HUDEP-2 (cell line): ENCODE measurements around the gene PRDM16.

Source experiments
- DNase-seq, 76 experiments: peaks; one replicate each; lab custom pipeline; 2025; ENCODE audit not compliant: unreplicated experiment in 76 of 76; lab: John Stamatoyannopoulos, UW

PRDM16 gene

DNA sequence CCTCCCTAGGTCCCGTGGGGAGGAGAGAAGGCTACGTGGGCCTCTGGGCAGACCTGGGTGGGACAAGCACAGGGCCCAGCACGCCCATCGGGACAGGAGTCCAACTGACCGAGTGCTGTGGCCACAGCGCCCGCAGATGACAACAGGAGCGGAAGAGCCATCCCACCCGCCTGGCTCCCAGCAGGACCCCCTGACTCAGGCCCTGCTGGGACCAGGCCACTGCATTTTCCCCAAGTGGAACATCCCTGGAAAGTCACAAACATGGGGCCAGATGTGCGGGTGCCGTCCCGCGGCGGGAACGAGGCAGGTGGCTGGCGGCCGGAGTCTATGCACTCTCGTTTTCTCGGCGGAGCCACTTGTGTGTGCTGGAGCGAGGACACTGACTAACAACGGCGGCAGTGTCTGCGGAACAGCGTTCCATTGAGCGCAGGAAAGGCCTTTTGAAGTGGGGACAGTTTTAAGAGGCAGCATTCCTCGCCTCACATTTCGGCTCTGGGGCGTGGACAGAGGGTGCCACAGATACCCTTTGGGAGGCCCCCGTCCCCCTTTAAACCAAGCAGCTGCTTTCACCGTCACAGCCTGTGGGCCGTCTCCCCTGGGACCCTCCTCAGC is 291.7 kb downstream of the PRDM16 start:
- no peak for DNase-seq

- DNase-seq, result no peak
Measured at GRCh38 chr1:3363023-3363422, 294.0 kb downstream of the PRDM16 start.

DNA sequence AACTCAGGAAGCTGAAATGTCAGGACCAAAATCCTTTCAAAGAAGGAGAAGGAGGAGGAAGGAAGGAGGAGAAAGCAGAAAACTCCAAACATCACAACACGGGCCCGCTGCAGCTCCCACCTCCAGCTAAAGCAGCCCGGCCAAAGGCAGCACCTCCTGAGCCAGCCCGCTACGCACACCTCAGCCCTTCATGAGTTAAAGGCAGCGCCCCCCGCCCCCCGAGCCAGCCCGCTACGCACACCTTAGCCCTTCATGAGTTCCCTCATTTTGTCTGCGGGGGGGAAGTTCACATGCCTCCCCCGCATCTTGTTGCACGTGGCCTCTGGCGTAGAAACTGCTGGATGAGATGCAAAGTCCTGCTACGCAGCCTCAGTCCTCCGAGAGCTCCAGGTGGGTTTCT is 294.8 kb downstream of the PRDM16 start:
- DNase-seq, result no peak

- DNase-seq, result no peak
Measured at GRCh38 chr1:3364551-3364950, 295.5 kb downstream of the PRDM16 start.

- DNase-seq, result no peak
Measured at GRCh38 chr1:3364983-3365382, 296.0 kb downstream of the PRDM16 start.

- DNase-seq, result no peak
Measured at GRCh38 chr1:3365523-3366125, 296.6 kb downstream of the PRDM16 start.

GRCh38 chr1:3366126-3367051 is 297.4 kb downstream of the PRDM16 start:
- no peak for DNase-seq

GRCh38 chr1:3367376-3367775 is 298.4 kb downstream of the PRDM16 start:
- DNase-seq, result no peak

DNA sequence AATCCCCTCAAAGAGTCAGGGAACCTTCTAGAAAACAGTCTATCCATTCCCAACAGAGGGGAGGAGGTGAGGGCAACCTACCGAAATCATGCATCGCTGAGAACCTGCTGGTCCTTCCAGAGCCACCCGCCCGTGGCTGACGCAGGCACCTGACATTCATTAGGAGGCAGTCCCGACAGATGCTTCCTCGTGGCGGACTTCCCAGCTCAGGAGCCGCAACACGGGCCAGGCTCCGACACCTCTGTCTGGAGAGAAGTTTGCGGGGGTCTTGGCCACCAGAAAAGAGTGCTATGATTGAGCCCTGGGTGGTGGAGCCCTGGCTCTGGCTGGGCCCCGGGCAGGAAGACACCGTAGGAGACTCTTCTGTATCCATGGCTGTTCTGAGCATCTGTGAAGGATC is 299.1 kb downstream of the PRDM16 start:
- no peak for DNase-seq

GRCh38 chr1:3368711-3369445 is 299.9 kb downstream of the PRDM16 start:
- DNase-seq, result no peak

DNA sequence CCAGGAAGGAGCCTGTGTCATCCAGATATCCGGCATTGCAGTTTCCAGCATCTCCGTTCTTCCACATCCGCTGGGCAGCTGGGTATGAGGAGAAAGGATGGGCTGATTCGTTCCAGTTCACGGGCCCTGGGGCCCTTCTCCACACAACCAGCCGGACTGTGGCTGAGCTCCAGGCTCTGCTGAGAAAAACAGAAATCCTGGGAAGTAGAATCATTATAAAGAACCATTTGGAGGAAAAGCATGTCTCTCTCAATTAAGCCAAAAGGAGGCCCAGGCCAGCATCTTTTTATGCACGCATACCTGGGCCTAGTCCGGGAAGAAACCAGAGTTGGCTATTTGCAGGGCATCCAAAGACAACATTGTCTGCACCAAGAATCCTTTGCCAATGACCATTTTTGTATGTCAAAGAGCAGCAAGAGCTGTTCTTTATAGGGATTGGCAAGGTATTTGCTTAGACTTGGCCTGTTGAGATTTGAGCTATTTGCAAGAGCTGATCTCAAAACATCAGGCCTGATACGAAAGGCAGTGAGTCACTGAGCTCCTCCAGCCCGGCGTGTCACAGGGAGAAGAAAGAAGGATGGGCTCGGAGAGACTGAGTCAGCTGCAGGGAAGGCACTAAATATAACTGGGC is 300.6 kb downstream of the PRDM16 start:
- no peak for DNase-seq

DNA sequence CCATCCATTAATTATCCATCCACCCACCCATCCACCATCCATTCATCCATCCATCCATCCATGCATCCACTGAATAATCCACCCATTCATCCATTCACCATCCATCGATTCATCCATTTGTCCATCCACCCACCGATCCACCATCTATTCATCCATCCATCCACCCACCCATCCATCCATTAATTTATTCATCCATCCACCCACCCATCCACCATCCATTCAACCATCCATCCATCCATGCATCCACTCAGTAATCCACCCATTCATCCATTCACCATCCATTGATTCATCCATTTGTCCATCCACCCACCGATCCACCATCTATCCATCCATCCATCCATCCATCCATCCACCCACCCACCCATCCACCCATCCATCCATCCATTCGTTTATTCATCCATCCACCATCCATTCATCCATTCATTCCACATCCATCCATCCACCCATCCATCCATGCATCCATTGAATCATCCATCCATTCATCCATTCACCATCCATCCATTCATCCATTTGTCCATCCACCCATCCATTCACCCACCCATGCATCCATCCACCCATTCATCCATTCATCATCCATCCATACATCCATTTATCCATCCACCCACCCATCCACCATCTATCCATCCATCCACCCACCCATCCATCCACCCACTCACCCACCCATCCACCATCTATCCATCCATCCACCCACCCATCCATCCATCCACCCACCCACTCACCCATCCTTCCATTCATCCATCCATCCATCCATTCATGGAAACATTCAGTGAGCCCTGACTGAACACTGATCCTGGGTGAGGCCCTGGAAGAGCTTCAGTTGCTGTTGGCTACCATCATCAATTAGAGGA is 302.1 kb downstream of the PRDM16 start:
- no peak for DNase-seq

- no peak for DNase-seq
Measured at GRCh38 chr1:3372317-3372716, 303.3 kb downstream of the PRDM16 start.

- DNase-seq, result no peak
Measured at GRCh38 chr1:3373175-3373574, 304.2 kb downstream of the PRDM16 start.

GRCh38 chr1:3373700-3374405 is 304.9 kb downstream of the PRDM16 start:
- DNase-seq, result no peak

DNA sequence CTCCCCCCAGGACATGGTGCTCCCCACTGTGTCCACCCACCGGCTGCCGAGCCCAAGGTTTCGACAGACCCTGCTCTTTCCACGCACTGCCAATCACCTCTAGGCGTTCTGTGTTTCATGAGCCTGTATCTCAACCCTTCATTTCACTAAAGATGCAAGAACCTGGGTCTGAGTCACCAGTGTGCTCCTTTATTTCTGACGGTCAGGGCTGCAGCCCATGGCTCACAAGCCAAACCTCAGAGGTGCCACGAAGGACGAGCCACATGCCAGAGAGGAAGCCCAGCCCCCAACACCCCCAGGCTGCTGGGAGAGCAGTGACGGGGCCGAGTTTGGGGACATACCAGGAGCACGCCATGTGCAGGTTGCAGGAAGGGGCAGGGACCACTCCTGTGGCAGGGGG is 306.2 kb downstream of the PRDM16 start:
- DNase-seq, result no peak

DNA sequence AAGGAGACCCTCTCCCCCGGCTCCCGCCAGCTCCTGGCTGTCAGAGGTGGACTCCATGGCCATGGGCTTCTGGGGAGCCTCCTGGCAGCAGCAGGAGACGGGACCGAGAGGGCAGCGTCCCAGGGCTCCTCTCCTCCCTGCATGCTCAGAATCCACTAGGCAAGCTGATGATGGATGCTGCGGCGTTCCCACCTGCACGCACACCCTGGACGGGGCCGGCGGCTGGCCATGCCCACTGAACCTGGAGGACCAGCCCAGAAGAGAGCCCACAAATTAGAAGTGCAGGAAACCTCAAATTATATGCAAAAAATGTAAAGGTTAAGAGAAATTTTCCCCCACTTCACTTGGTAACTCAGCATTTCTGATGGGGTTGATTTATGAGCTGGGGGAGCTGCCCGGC is 308.2 kb downstream of the PRDM16 start:
- no peak for DNase-seq

DNA sequence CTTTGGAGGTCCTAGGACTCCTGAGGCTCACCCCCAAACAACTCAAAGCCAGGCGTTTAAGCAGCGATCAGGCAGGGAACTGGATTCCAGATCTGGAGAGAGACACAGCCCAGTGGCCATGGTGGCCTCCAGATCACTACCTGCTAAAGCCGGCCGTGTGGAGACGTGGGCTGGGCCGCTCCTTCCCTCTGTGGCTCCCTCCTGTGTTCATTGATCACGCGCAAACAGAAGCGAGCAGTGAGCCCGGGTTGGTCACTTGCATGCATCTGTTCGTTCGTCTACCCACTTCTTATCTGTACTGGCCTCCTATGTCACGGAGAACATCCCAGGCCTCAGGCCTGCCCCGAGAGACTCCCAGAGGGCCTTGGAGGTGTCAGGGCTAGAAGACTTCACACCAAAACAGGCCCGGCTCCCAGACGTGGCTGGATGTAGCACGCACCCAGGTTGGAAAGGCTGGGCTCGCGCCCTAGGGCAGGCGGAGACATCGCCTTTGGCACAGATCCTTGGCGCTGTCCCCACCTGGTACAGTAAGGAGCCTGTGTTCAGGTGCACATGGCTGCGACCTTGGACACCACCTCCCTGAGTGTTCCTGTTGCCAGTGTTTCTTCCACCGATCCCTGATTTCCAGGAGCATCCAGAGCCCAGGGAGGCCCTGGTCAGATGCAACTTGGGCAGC is 308.7 kb downstream of the PRDM16 start:
- DNase-seq, result no peak
